HepG2 (cell line): ENCODE measurements around the gene TSPYL4. TPM values are rescaled to one million over a fixed set of nuclear protein-coding genes. Genes with fewer than 3 reads are reported as not detected.

ENCODE experiments used
- HOXA5 ChIP-seq: sonication (generic); formaldehyde crosslinking; IDR thresholded peaks from 2 replicates; pipeline ENCODE4 v1.4.0; 2020; ENCODE audit warnings: missing genetic modification reagents
- KAT8 ChIP-seq: IDR thresholded peaks from 2 replicates; pipeline ENCODE4 v1.6.1; 2016; ENCODE audit warnings: missing genetic modification reagents, missing compliant biosample characterization
- KLF6 ChIP-seq: IDR thresholded peaks from 2 replicates; pipeline ENCODE4 v1.8.0; 2016; ENCODE audit warnings: missing biosample characterization, missing genetic modification reagents
- YY1 ChIP-seq: IDR thresholded peaks from 2 replicates; pipeline ENCODE4 v1.6.1; 2011; ENCODE audit warnings: low read length, low read depth, moderate library complexity, mild to moderate bottlenecking; ENCODE audit not compliant: insufficient read depth, insufficient replicate concordance
- ZFP82 ChIP-seq: sonication (generic); formaldehyde crosslinking; IDR thresholded peaks from 2 replicates; pipeline ENCODE4 v1.5.1; 2020; ENCODE audit warnings: mild to moderate bottlenecking, missing genetic modification reagents, borderline replicate concordance
- ZNF224 ChIP-seq: sonication (generic); formaldehyde crosslinking; IDR thresholded peaks from 2 replicates; pipeline ENCODE4 v1.5.0; 2020; ENCODE audit warnings: mild to moderate bottlenecking, missing genetic modification reagents
- ZNF264 ChIP-seq: sonication (generic); formaldehyde crosslinking; IDR thresholded peaks from 2 replicates; pipeline ENCODE4 v1.4.0; 2020; ENCODE audit warnings: missing genetic modification reagents
- ZNF644 ChIP-seq: IDR thresholded peaks from 2 replicates; pipeline ENCODE4 v1.6.1; 2016; ENCODE audit warnings: low read depth
- polyA plus RNA-seq, 8 experiments: library from polyadenylated mRNA; depleted of rRNA in 3 of 8; stranded (reverse) in 7 of 8; unstranded in 1 of 8; fragments of >200 nt; fragmentation: Illumina TruSeq in 4 of 8; extraction: Trizol in 4 of 8; gene quantifications; 2 replicates each; pipeline versions ENCODE4 v1.2.1 to v1.2.3, GENCODE V29; 2011 to 2016; ENCODE audit warnings: low read depth in 4 of 8, missing spikeins in 1 of 8, mixed read lengths in 1 of 8; ENCODE audit not compliant: insufficient read depth in 1 of 8
- total RNA-seq, 5 experiments: library from RNA; depleted of rRNA; stranded (reverse); fragments of >200 nt; fragmentation: Illumina TruSeq; extraction: Trizol; gene quantifications; 2 replicates each; pipeline ENCODE4 v1.2.3, GENCODE V29; 2016; ENCODE audit warnings: low read depth in 1 of 5
- TF ChIP-seq, protein P1 (sequence below), 2 experiments: sonication (generic) in 1 of 2; formaldehyde crosslinking in 1 of 2; IDR thresholded peaks; 2 replicates each; pipeline versions ENCODE4 v1.6.1 to v1.9.0; 2014 to 2022; ENCODE audit warnings: antibody characterized with exemption in 1 of 2, borderline replicate concordance in 1 of 2, inconsistent platforms in 1 of 2, low read depth in 1 of 2, missing genetic modification reagents in 1 of 2
- TF ChIP-seq, protein P2 (sequence below): sonication (generic); formaldehyde crosslinking; IDR thresholded peaks from 2 replicates; pipeline ENCODE4 v1.5.0; 2020; ENCODE audit warnings: mild to moderate bottlenecking, missing genetic modification reagents, moderate library complexity
- TF ChIP-seq, protein P3 (sequence below): sonication (generic); formaldehyde crosslinking; conservative IDR thresholded peaks from 2 replicates; pipeline ENCODE4 v1.8.1; 2023; ENCODE audit warnings: missing genetic modification reagents

The TSPYL4 gene
- total and polyA plus RNA-seq, 2 of the 13 experiments (the other 11 are each of a cell fraction or from before 2014, with no cell fraction given) = 18.0 to 19.7 TPM

DNA sequence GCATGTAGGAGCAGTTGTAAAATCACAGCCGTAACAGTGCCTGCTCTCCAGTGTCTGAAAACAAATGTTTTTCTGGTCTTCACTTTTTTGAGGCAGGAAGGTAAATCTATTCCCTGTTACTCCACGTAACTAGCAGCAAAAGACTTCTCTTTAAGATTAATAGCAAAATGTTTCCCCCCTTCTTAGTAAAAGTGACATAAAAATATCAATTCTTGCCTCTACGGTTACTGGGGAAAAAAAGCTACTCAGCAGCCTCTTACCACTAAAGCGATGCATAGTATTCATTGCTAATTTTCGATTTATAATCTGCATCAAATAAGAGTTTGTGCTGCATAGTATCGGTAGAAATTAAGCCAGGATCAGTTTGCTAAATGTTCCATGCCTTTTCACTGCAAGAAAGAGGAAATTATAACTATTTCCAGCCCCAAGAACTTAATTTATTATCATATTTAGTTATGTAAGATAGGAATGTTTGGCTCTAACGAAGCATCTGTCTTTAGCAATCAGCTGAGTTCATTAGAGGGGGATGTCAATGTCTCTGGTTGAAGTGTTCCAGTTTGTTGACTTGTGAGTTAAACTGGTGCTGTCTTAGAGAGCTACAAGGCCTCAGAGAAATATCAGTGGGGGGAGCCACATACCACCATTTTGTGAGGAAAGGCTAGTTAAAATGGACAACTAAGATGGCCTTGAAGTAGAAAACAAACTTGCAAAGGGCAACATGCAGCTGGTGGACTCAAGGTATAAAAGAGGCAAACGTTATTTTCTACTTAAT is 26.5 kb upstream of the TSPYL4 start (continued):
- TF ChIP-seq ZNF264 (CRISPR knock-in tag) (0 out of 2 replicates have a peak, but pooled peaks have one; percentile 33), HOXA5 (CRISPR knock-in tag) (0 out of 2 replicates have a peak, but pooled peaks have one; percentile 32), ZNF644 (CRISPR knock-in tag) (peak; percentile 27; the same call in 1 of the 2 replicates), KLF6 (0 out of 2 replicates have a peak, but pooled peaks have one; percentile 3), KAT8 (CRISPR knock-in tag) (peak; percentile 74), ZNF224 (CRISPR knock-in tag) (no peak), ZFP82 (CRISPR knock-in tag) (peak; percentile 84; the same call in 1 of the 2 replicates), YY1 (peak; percentile 79)
- TF ChIP-seq, protein P1, sequence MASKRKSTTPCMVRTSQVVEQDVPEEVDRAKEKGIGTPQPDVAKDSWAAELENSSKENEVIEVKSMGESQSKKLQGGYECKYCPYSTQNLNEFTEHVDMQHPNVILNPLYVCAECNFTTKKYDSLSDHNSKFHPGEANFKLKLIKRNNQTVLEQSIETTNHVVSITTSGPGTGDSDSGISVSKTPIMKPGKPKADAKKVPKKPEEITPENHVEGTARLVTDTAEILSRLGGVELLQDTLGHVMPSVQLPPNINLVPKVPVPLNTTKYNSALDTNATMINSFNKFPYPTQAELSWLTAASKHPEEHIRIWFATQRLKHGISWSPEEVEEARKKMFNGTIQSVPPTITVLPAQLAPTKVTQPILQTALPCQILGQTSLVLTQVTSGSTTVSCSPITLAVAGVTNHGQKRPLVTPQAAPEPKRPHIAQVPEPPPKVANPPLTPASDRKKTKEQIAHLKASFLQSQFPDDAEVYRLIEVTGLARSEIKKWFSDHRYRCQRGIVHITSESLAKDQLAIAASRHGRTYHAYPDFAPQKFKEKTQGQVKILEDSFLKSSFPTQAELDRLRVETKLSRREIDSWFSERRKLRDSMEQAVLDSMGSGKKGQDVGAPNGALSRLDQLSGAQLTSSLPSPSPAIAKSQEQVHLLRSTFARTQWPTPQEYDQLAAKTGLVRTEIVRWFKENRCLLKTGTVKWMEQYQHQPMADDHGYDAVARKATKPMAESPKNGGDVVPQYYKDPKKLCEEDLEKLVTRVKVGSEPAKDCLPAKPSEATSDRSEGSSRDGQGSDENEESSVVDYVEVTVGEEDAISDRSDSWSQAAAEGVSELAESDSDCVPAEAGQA (IDR thresholded peaks at IDR 0.05; ENCODE audit: low read depth) = 0 out of 2 replicates have a peak, but pooled peaks have one; percentile 31
- TF ChIP-seq, protein P1 (CRISPR knock-in tag; IDR thresholded peaks at IDR 0.05; ENCODE audit: borderline replicate concordance) = 0 out of 2 replicates have a peak, but pooled peaks have one; percentile 16
- TF ChIP-seq, protein P2, sequence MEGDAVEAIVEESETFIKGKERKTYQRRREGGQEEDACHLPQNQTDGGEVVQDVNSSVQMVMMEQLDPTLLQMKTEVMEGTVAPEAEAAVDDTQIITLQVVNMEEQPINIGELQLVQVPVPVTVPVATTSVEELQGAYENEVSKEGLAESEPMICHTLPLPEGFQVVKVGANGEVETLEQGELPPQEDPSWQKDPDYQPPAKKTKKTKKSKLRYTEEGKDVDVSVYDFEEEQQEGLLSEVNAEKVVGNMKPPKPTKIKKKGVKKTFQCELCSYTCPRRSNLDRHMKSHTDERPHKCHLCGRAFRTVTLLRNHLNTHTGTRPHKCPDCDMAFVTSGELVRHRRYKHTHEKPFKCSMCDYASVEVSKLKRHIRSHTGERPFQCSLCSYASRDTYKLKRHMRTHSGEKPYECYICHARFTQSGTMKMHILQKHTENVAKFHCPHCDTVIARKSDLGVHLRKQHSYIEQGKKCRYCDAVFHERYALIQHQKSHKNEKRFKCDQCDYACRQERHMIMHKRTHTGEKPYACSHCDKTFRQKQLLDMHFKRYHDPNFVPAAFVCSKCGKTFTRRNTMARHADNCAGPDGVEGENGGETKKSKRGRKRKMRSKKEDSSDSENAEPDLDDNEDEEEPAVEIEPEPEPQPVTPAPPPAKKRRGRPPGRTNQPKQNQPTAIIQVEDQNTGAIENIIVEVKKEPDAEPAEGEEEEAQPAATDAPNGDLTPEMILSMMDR (CRISPR knock-in tag) = peak; percentile 36
- TF ChIP-seq, protein P3, sequence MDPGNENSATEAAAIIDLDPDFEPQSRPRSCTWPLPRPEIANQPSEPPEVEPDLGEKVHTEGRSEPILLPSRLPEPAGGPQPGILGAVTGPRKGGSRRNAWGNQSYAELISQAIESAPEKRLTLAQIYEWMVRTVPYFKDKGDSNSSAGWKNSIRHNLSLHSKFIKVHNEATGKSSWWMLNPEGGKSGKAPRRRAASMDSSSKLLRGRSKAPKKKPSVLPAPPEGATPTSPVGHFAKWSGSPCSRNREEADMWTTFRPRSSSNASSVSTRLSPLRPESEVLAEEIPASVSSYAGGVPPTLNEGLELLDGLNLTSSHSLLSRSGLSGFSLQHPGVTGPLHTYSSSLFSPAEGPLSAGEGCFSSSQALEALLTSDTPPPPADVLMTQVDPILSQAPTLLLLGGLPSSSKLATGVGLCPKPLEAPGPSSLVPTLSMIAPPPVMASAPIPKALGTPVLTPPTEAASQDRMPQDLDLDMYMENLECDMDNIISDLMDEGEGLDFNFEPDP (CRISPR knock-in tag) = peak; percentile 81; the same call in 1 of the 2 replicates
- TF ChIP-seq, all 625 proteins: peak for 23
